Naive thymus-derived CD4-positive, alpha-beta T cell (primary cell): ENCODE data around the gene RAD51D. TPM values are rescaled to one million over a fixed set of nuclear protein-coding genes. Genes with fewer than 3 reads are reported as not detected.
A peak's percentile ranks its signal among the peaks of the same experiment; 100 is the strongest.

Experiments used
- ATAC-seq: fragments of 150-1000 bp; cut with Tn5 transposase; 2 replicates; pipeline ENCODE4 v1.10.0; 2021; ENCODE audit warnings: mild to moderate bottlenecking, moderate library complexity
- CTCF ChIA-PET: fragments of 350-600 bp; sonication (Branson Sonifier 250); formaldehyde crosslinking; loops from one replicate; lab custom pipeline; 2021; ENCODE audit warnings: antibody characterized with exemption; lab: Charles Lee
- POLR2A ChIA-PET: fragments of 350-600 bp; sonication (Branson Sonifier 250); formaldehyde crosslinking; loops from one replicate; lab custom pipeline; 2021; ENCODE audit warnings: antibody characterized with exemption, inconsistent platforms; lab: Charles Lee
- DNase-seq, 9 donors: peaks; one replicate each; pipeline versions ENCODE4 v3.0.0 to v3.0.0-alpha.2; 2020 to 2022; ENCODE audit warnings: mixed read lengths in 1 of 9
- H3K27ac ChIP-seq: one replicate; pipeline ENCODE4 v1.7.0; 2013; ENCODE audit warnings: mild to moderate bottlenecking, low read depth, low read length, moderate library complexity
- H3K27me3 ChIP-seq, 2 donors: one replicate each; pipeline ENCODE4 v1.7.0; 2013; ENCODE audit warnings: low read length in 2 of 2, mild to moderate bottlenecking in 2 of 2, moderate library complexity in 2 of 2; ENCODE audit not compliant: control insufficient read depth in 2 of 2, insufficient read depth in 2 of 2
- H3K36me3 ChIP-seq, 3 experiments: 1 replicate in 2 of 3; 2 replicates in 1 of 3; pipeline ENCODE4 v1.7.0; 2013; ENCODE audit warnings: low read length in 3 of 3, mild to moderate bottlenecking in 3 of 3, moderate library complexity in 1 of 3; ENCODE audit not compliant: insufficient read depth in 3 of 3, control insufficient read depth in 2 of 3
- H3K4me1 ChIP-seq, 2 donors: one replicate each; pipeline ENCODE4 v1.7.0; 2013; ENCODE audit warnings: low read length in 2 of 2, mild to moderate bottlenecking in 2 of 2, moderate library complexity in 1 of 2; ENCODE audit not compliant: control insufficient read depth in 2 of 2, insufficient read depth in 2 of 2
- H3K4me3 ChIP-seq: 2 replicates; pipeline ENCODE4 v1.7.0; 2013; ENCODE audit warnings: mild to moderate bottlenecking, low read length
- H3K9me3 ChIP-seq, 3 experiments: 1 replicate in 2 of 3; 2 replicates in 1 of 3; pipeline ENCODE4 v1.7.0; 2013; ENCODE audit warnings: low read length in 3 of 3; ENCODE audit not compliant: control insufficient read depth in 2 of 3
- H3K27ac Mint-ChIP-seq, 9 donors: one replicate each; pipeline ENCODE4 v1.8.0; 2020 to 2022; ENCODE audit warnings: mixed read lengths in 9 of 9, mild to moderate bottlenecking in 8 of 9, moderate library complexity in 5 of 9, inconsistent platforms in 2 of 9
- H3K27me3 Mint-ChIP-seq, 5 donors: one replicate each; pipeline ENCODE4 v1.8.0; 2021 to 2022; ENCODE audit warnings: mixed read lengths in 5 of 5, mild to moderate bottlenecking in 1 of 5
- H3K36me3 Mint-ChIP-seq, 5 donors: one replicate each; pipeline ENCODE4 v1.8.0; 2020 to 2022; ENCODE audit warnings: mixed read lengths in 5 of 5, mild to moderate bottlenecking in 3 of 5, inconsistent platforms in 1 of 5
- H3K4me1 Mint-ChIP-seq, 7 donors: one replicate each; pipeline ENCODE4 v1.8.0; 2020 to 2022; ENCODE audit warnings: mixed read lengths in 7 of 7, mild to moderate bottlenecking in 3 of 7, inconsistent platforms in 1 of 7
- H3K4me3 Mint-ChIP-seq, 10 donors: one replicate each; pipeline ENCODE4 v1.8.0; 2020 to 2022; ENCODE audit warnings: mild to moderate bottlenecking in 10 of 10, mixed read lengths in 10 of 10, moderate library complexity in 6 of 10, inconsistent platforms in 2 of 10
- H3K9me3 Mint-ChIP-seq, 11 donors: one replicate each; pipeline ENCODE4 v1.8.0; 2020 to 2022; ENCODE audit warnings: mixed read lengths in 11 of 11, mild to moderate bottlenecking in 4 of 11, inconsistent platforms in 1 of 11, moderate library complexity in 1 of 11
- intact Hi-C, 2 donors: fragments of 100-400 bp; cut with micrococcal nuclease; formaldehyde crosslinking; loops; one replicate each; pipeline ENCODE4 v1.15.1; 2023
- polyA plus RNA-seq, 2 donors: library from polyadenylated mRNA; unstranded; fragments of 300-500 nt; fragmentation: Illumina TruSeq; gene quantifications; one replicate each; pipeline ENCODE4 v1.2.3, GENCODE V29; 2021
- total RNA-seq, 6 experiments: library from RNA in 5 of 6; stranded (reverse) in 5 of 6; gene quantifications; 1 replicate in 5 of 6; 2 replicates in 1 of 6; pipeline ENCODE4 v1.2.3 and lab custom pipeline; 2021 to 2026

Gene RAD51D
- total RNA-seq (10 to 100 TPM; 15.0 to 34.2 (median 25.4) TPM), polyA plus RNA-seq (10 to 100 TPM in 1 of 2 donors, 1 to 10 TPM in 1; 7.0 to 17.6 TPM), total RNA-seq (lab: John Stamatoyannopoulos, UW) (23.2 reads per million, percentile 54 among the genes with 10 or more reads in this experiment)

- Histone ChIP-seq H3K4me3 (peak within 1 kb of the TSS; percentile 82), H3K27ac (peak within 1 kb of the TSS; percentile 81), H3K4me1 (peaks cover 14 to 15% of the 10 kb centered on the region in 2 donors), H3K36me3 (no peaks in the 10 kb centered on the region), H3K9me3 (no peaks in the 10 kb centered on the region), H3K27me3 (no peaks in the 10 kb centered on the region)
- ATAC-seq (peak; percentile 96), DNase-seq (peak; percentile 71 to 90 (median 83))
- Mint-ChIP-seq H3K9me3 (peaks cover 0 to 2% (median 0%) of the 10 kb centered on the region in 11 donors), H3K36me3 (peaks cover 0 to 13% (median 6%) of the 10 kb centered on the region in 5 donors), H3K4me1 (peaks cover 23 to 45% (median 33%) of the 10 kb centered on the region in 7 donors), H3K27ac (peak within 1 kb of the TSS; percentile 88 to 96 (median 93)), H3K27me3 (no peaks in the 10 kb centered on the region), H3K4me3 (peak within 1 kb of the TSS; percentile 87 to 97 (median 94))
- ChIA-PET CTCF (interaction anchor here (0.6 to 3.6 kb wide), 33 partner anchors 9 to 701 kb away, joined by 3 to 55 read pairs (median 4); partner anchors contain the start of gene RFFL), POLR2A (interaction anchor here (0.6 to 3.7 kb wide), 26 partner anchors 7 to 699 kb away, joined by 3 to 21 read pairs (median 4); partner anchors contain the start of genes PEX12, SLFN13 and SLFN5)
- intact Hi-C loops: loop anchor here (1.0 to 5.0 kb wide), 13 partner anchors 23 to 699 kb away; partner anchors contain the start of genes CCT6B (in 2 of the 2), RFFL (in 2 of the 2), ZNF830 (in 2 of the 2) and LIG3 (in 1 of the 2)
These were observed at the start of gene RAD51D for GRCh38 chr17:35119370-35120165. RAD51D (minus strand) TSS chr17:35119860; CDS start chr17:35119613, 247 bp downstream.

- ChIA-PET POLR2A (interaction anchor here (0.6 to 1.7 kb wide), 8 partner anchors 22 to 595 kb away, joined by 3 to 5 read pairs (median 3); partner anchors contain the start of gene SLFN12L), CTCF (interaction anchor here (1.0 to 5.1 kb wide), 3 partner anchors 366 to 370 kb away, joined by 3 to 19 read pairs (median 4); partner anchors contain the start of gene SLFN12L)
- peak overlapping the region in 4 of 9 donors; percentile 51 to 68 (median 54) for H3K27ac Mint-ChIP-seq
- DNase-seq (no peak), ATAC-seq (no peak)
- no peak overlapping the region for H3K4me3 Mint-ChIP-seq
- no peaks in the 10 kb centered on the region for H3K9me3 ChIP-seq
- no peaks in the 10 kb centered on the region for H3K27me3 ChIP-seq
- intact Hi-C loops: no loop called here
- no peak overlapping the region for H3K27ac ChIP-seq
- H3K9me3 Mint-ChIP-seq: peaks cover 0 to under 1% (median 0%) of the 10 kb centered on the region in 11 donors
- H3K27me3 Mint-ChIP-seq: no peaks in the 10 kb centered on the region
- H3K4me3 ChIP-seq: no peak overlapping the region
- H3K4me1 Mint-ChIP-seq: peaks cover 12 to 52% (median 41%) of the 10 kb centered on the region in 7 donors
- H3K36me3 Mint-ChIP-seq: peaks cover 0 to under 1% (median 0%) of the 10 kb centered on the region in 5 donors
- H3K36me3 ChIP-seq: no peaks in the 10 kb centered on the region
- H3K4me1 ChIP-seq: peaks cover 24 to 26% of the 10 kb centered on the region in 2 donors
These were observed 48.0 kb upstream of the RAD51D start for GRCh38 chr17:35167666-35168065.

- Histone ChIP-seq H3K27me3 (no peaks in the 10 kb centered on the region), H3K4me3 (no peak overlapping the region), H3K9me3 (no peaks in the 10 kb centered on the region), H3K36me3 (no peaks in the 10 kb centered on the region), H3K27ac (no peak overlapping the region), H3K4me1 (peaks cover 26 to 27% of the 10 kb centered on the region in 2 donors)
- H3K27me3 Mint-ChIP-seq: no peaks in the 10 kb centered on the region
- no peaks in the 10 kb centered on the region for H3K9me3 Mint-ChIP-seq
- no peaks in the 10 kb centered on the region for H3K36me3 Mint-ChIP-seq
- ATAC-seq (no peak), DNase-seq (no peak)
- intact Hi-C loops: no loop called here
- ChIA-PET CTCF (interaction anchor here (1.0 to 5.1 kb wide), 3 partner anchors 50 to 370 kb away, joined by 3 to 19 read pairs (median 3); partner anchors contain the start of gene SLFN12L), POLR2A (interaction anchor here (0.6 to 1.7 kb wide), 7 partner anchors 19 to 596 kb away, joined by 3 to 5 read pairs (median 3); partner anchors contain the start of genes SLFN12L and UNC45B)
- no peak overlapping the region for H3K4me3 Mint-ChIP-seq
- peak overlapping the region in 1 of 9 donors; percentile 52 for H3K27ac Mint-ChIP-seq
- H3K4me1 Mint-ChIP-seq: peaks cover 14 to 52% (median 41%) of the 10 kb centered on the region in 7 donors
These were observed 47.4 kb upstream of the RAD51D start for GRCh38 chr17:35167046-35167445.

GRCh38 chr17:35166526-35166925, 46.9 kb upstream of the RAD51D start:
- H3K4me1 ChIP-seq: peaks cover 26 to 28% of the 10 kb centered on the region in 2 donors
- no peak for ATAC-seq
- DNase-seq: no peak
- H3K27ac ChIP-seq: no peak overlapping the region
- Mint-ChIP-seq H3K4me3 (peak overlapping the region in 1 of 10 donors; percentile 15), H3K27me3 (no peaks in the 10 kb centered on the region), H3K9me3 (no peaks in the 10 kb centered on the region), H3K36me3 (no peaks in the 10 kb centered on the region), H3K4me1 (peaks cover 17 to 52% (median 41%) of the 10 kb centered on the region in 7 donors), H3K27ac (peak overlapping the region in 4 of 9 donors; percentile 31 to 74 (median 60))
- no peak overlapping the region for H3K4me3 ChIP-seq
- H3K9me3 ChIP-seq: no peaks in the 10 kb centered on the region
- no peaks in the 10 kb centered on the region for H3K27me3 ChIP-seq
- intact Hi-C loops: no loop called here
- ChIA-PET POLR2A (interaction anchor here (0.5 to 7.1 kb wide), 7 partner anchors 18 to 1369 kb away, joined by 3 to 81 read pairs (median 3); partner anchors contain the start of genes MYO19, PIGW and UNC45B), CTCF (interaction anchor here (0.6 to 5.1 kb wide), 4 partner anchors 13 to 371 kb away, joined by 3 to 19 read pairs (median 4); partner anchors contain the start of gene SLFN12L)
- H3K36me3 ChIP-seq: no peaks in the 10 kb centered on the region

GRCh38 chr17:35164716-35165115, 45.1 kb upstream of the RAD51D start:
- intact Hi-C loops: loop anchor here in 1 of 2 donors (5.0 kb wide), 4 partner anchors 208 to 643 kb away; partner anchors contain the start of genes AP2B1, SLFN11 and TAF15
- Mint-ChIP-seq H3K4me1 (peaks cover 32 to 66% (median 55%) of the 10 kb centered on the region in 7 donors), H3K36me3 (peaks cover 0 to 8% (median 0%) of the 10 kb centered on the region in 5 donors), H3K27ac (peak overlapping the region in 3 of 9 donors; percentile 37 to 62 (median 39)), H3K27me3 (no peaks in the 10 kb centered on the region), H3K9me3 (peaks cover 0 to 3% (median 0%) of the 10 kb centered on the region in 11 donors), H3K4me3 (peak overlapping the region in 2 of 10 donors; percentile 45 to 48)
- H3K36me3 ChIP-seq: no peaks in the 10 kb centered on the region
- H3K27me3 ChIP-seq: no peaks in the 10 kb centered on the region
- CTCF ChIA-PET: interaction anchor here (0.7 to 1.8 kb wide), 4 partner anchors 21 to 600 kb away, joined by 3 to 4 read pairs (median 4); no protein-coding TSS in a partner anchor
- no peak overlapping the region for H3K4me3 ChIP-seq
- no peak for ATAC-seq
- H3K9me3 ChIP-seq: no peaks in the 10 kb centered on the region
- H3K4me1 ChIP-seq: peaks cover 40 to 44% of the 10 kb centered on the region in 2 donors
- no peak for DNase-seq
- POLR2A ChIA-PET: interaction anchor here (0.5 to 7.1 kb wide), 11 partner anchors 20 to 402 kb away, joined by 3 to 81 read pairs (median 4); partner anchors contain the start of gene SLFN5
- H3K27ac ChIP-seq: no peak overlapping the region
